ENCODE measurements around the gene TTBK2.

The TTBK2 gene

GRCh38 chr15:42804739-42805138 lies 115.8 kb downstream of the TTBK2 start:
- Histone ChIP-seq H3K36me3 (ENCODE audit: low read depth) (peaks cover 26% of the 10 kb centered on the region), H3K4me3 (ENCODE audit: severe bottlenecking) (no peak overlapping the region), H3K4me1 (ENCODE audit: insufficient read depth, poor library complexity, severe bottlenecking) (no peaks in the 10 kb centered on the region), H3K27ac (ENCODE audit: poor library complexity, severe bottlenecking) (no peak overlapping the region), H3K9me3 (ENCODE audit: severe bottlenecking) (no peaks in the 10 kb centered on the region), H3K27me3 (ENCODE audit: insufficient read depth, poor library complexity, severe bottlenecking) (no peaks in the 10 kb centered on the region)
- no peak for TF ChIP-seq CTCF (IDR thresholded peaks at IDR 0.05; ENCODE audit: poor library complexity, severe bottlenecking)
- DNase-seq (ENCODE audit: low spot score) (no peak), ATAC-seq (ENCODE audit: low read depth) (peak; percentile 29; the same call in 2 of the 3 replicates)

GRCh38 chr15:42803436-42803835 lies 117.1 kb downstream of the TTBK2 start:
- Histone ChIP-seq H3K4me3 (ENCODE audit: severe bottlenecking) (no peak overlapping the region), H3K36me3 (ENCODE audit: low read depth) (peaks cover 18% of the 10 kb centered on the region), H3K4me1 (ENCODE audit: insufficient read depth, poor library complexity, severe bottlenecking) (no peaks in the 10 kb centered on the region), H3K27ac (ENCODE audit: poor library complexity, severe bottlenecking) (no peak overlapping the region), H3K9me3 (ENCODE audit: severe bottlenecking) (no peaks in the 10 kb centered on the region), H3K27me3 (ENCODE audit: insufficient read depth, poor library complexity, severe bottlenecking) (no peaks in the 10 kb centered on the region)
- no peak for TF ChIP-seq CTCF (IDR thresholded peaks at IDR 0.05; ENCODE audit: poor library complexity, severe bottlenecking)
- ATAC-seq (ENCODE audit: low read depth) (no peak), DNase-seq (ENCODE audit: low spot score) (no peak)

GRCh38 chr15:42802168-42802567 lies 118.4 kb downstream of the TTBK2 start:
- no peak overlapping the region for H3K27ac ChIP-seq (ENCODE audit: poor library complexity, severe bottlenecking)
- H3K36me3 ChIP-seq (ENCODE audit: low read depth): peaks cover 10% of the 10 kb centered on the region; the same call in 1 of the 2 replicates
- H3K9me3 ChIP-seq (ENCODE audit: severe bottlenecking): no peaks in the 10 kb centered on the region
- DNase-seq (ENCODE audit: low spot score) (peak; percentile 68), ATAC-seq (ENCODE audit: low read depth) (no peak)
- no peaks in the 10 kb centered on the region for H3K4me1 ChIP-seq (ENCODE audit: insufficient read depth, poor library complexity, severe bottlenecking)
- no peak overlapping the region for H3K4me3 ChIP-seq (ENCODE audit: severe bottlenecking)
- H3K27me3 ChIP-seq (ENCODE audit: insufficient read depth, poor library complexity, severe bottlenecking): no peaks in the 10 kb centered on the region
- no peak for TF ChIP-seq CTCF (IDR thresholded peaks at IDR 0.05; ENCODE audit: poor library complexity, severe bottlenecking)

GRCh38 chr15:42800731-42801474 lies 119.7 kb downstream of the TTBK2 start:
- ATAC-seq (ENCODE audit: low read depth): no peak

More at GRCh38 chr15:42800731-42801474, 119.7 kb downstream of the TTBK2 start:
- TF ChIP-seq CTCF (IDR thresholded peaks at IDR 0.05; ENCODE audit: poor library complexity, severe bottlenecking): peak; percentile 45
- no peak for DNase-seq (ENCODE audit: low spot score)
- Histone ChIP-seq H3K9me3 (ENCODE audit: severe bottlenecking) (no peaks in the 10 kb centered on the region), H3K4me1 (ENCODE audit: insufficient read depth, poor library complexity, severe bottlenecking) (peaks cover 4% of the 10 kb centered on the region), H3K36me3 (ENCODE audit: low read depth) (peaks cover 10% of the 10 kb centered on the region; the same call in 1 of the 2 replicates), H3K27ac (ENCODE audit: poor library complexity, severe bottlenecking) (no peak overlapping the region), H3K4me3 (ENCODE audit: severe bottlenecking) (no peak overlapping the region), H3K27me3 (ENCODE audit: insufficient read depth, poor library complexity, severe bottlenecking) (no peaks in the 10 kb centered on the region)
